Kidney glomerular epithelial cell (primary cell): Measurements from ENCODE around the gene QARS1.

Experiments used
- DNase-seq: peaks from one replicate; lab custom pipeline; 2025; lab: John Stamatoyannopoulos, UW

The QARS1 gene

DNA sequence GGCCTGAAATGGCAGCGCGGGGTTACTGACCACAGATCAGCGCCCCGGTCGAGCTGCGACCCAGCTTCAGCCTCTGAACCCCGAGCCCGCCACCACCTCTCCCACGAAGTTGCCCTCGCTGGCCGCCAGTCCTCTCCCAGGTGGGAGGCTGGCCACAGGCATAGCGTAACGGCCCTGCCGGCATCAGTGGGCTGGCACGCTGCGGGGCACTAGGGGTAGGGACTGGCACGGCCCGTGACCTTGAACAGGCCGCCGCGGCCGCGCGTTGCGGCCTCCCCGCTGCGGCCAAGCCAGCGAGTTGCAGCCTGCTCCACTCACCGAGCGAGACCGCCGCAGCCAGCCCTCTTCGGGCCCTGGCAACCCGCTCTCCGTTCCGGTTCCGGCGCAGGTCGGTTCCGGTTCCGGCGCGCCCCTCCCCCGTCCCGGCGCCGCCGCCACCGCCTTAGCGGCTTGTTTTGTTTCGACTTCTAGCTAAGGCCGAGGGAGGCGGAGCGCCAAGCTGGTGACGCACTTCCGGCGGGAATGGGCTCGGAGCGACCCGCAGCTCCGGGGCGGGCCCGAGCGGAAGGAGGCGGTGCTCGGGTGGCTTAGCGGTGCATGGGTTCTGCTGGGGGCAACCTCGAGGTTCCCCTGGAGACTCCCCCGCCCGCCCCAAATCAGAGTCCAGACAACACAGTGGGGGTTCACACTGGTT is 16.0 kb upstream of the QARS1 start, which contains the start of gene USP19:
USP19 (minus strand) TSS at position 386 of the 694 bp plus-strand sequence. CDS start 1,678 bp downstream, outside the sequence.
- peak; percentile 52 for DNase-seq

DNA sequence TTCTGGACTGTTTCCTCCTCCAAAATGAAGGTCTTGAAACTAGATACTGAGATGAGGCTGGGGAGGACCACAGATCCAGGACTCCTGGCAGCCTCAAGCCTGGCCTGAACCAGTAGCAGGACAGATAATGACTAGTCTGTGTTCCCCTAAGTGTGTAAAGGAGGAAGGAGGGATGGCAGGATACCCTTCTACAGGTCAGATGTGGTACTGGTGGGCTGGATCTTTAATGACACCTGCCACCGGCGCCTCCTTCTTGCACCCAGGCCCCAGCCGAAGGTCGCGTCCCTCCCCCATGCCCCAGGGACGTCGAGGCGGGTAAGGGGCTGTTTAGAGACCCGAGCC is 15.5 kb upstream of the QARS1 start:
- no peak for DNase-seq

DNA sequence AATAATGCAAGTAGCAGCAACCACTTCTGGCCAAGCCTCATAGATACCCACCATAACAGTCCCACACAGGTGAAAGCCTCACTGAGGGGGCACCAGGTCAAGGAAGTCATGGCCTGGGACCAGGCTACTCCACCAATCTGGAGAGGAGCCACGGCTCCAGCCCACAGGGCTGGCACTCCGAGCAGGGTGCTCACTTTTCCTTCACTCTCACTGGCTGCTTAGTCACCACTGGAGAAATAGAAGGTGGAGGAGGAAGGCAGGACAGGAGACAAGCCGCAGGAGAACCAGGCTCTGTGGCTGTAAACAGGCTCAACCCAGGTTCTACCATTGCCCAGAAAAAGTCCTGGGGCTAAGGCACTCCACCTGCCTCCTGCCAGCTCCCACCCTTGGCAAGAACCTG is 14.9 kb upstream of the QARS1 start:
- no peak for DNase-seq

DNA sequence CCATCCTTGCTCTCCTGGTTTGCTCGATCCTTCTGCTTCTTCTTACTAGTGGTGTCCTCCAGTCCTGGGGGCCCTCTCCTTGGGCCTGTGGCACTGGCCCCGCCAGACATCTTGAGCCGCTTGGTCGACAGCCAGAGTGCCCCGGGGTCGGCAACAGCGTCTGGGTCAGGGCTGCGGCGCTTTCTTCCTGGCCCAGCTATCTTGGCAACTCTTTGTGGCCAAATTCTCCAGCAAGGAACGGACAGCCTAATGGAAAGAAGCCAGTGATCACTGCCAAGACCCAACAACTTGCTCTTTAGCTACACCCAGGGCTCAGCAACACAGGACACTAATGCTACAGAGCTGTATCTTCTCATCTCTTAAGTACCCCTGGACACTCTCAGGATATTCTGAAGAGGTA is 14.5 kb upstream of the QARS1 start:
- no peak for DNase-seq

DNA sequence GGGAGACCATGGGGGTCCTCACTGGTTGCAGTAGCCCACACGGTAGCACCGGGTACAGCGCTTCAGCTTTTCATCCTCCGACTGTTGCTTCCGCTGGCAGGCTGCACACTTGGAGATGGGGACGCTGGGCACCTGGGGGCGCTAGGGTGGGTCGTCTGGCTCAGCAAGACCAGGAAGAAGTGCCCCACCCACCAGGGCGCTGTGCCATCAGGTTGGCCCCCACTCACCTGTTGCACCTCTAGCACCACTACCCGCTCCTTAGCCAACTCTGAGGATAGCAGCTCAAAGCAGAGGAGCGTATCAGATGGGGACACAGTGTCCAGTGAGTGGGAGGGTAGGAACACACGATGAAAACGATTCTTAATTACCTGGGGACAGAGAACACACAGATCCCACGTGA is 7.7 kb upstream of the QARS1 start:
- DNase-seq = no peak

DNA sequence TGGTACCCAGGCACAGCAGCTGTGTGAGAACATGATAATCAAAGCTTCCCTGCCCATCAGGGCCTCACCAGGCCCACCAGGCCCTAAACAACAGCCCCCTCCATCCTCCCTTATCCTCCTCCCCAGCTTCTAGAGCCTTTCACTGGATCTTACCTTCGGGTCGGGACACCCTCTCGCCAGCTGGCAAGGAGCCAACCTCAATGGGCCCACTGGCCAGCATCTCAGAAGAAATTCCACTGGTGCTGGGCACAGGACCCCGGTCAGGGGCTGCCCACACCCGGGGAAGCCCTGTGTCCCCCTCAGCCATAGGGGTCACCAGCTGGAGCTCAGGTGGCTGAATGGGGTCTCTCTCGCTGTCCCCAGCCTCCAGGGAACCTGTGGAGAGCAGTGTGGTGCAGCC is 6.8 kb upstream of the QARS1 start:
- no peak for DNase-seq

DNA sequence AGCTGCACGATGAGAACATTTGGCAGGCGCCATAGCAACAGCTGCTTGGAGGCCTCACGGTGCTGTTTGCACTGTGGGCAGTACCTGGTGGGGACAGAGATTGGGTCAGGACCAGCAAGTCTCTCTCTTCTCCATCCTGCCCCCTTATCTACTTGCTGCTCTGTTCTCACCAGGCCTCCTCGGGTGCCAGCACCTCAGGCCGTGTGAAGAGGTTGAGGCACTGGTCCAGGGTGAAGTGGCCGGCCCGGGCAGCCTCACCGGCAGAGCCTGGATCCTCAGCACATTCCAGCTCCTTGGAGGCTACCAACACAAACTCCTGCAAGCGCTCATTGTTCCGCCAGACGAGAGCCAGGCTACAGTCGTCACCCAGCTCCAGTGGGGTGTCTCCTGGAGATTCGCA is 6.2 kb upstream of the QARS1 start:
- no peak for DNase-seq

DNA sequence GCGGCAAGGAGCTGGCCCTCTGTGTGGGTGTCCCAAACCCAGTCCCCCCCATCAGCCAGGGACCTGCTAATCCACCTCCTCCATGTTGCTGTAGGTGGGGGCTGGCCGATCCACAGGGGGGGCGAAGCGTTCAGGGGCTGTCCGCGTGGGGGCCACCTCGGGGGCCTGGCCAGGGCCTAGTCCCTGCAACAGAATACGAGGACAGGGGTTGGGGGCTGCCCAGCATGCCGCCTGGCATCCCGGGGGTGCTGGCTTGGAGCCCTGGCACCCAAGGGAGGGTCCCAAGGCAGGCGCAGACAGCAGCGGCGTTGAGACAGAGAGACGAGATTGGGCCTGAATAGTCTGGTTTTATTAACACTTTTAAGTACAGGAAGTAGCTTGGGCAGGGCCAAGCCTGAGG is 3.8 kb upstream of the QARS1 start:
- no peak for DNase-seq

DNA sequence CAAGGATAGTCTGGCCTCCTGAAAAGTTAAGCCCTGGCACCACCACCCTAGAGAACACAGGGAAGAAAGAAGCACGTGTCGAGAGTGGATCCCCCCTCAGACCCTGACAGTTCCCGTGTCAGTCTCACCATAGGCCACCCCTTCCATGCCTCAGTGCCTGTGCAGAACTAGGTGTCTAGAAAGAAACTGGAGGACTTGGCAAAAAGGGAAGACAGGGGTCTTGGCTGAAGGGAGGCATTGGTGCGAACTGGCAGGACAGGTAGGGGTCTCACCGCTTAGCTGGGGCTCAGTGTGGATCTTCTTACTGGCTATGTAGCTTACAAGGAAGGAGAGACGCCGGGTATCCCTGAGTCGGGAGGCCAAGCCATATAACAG is 518 bp downstream of the QARS1 start:
- DNase-seq = no peak

DNA sequence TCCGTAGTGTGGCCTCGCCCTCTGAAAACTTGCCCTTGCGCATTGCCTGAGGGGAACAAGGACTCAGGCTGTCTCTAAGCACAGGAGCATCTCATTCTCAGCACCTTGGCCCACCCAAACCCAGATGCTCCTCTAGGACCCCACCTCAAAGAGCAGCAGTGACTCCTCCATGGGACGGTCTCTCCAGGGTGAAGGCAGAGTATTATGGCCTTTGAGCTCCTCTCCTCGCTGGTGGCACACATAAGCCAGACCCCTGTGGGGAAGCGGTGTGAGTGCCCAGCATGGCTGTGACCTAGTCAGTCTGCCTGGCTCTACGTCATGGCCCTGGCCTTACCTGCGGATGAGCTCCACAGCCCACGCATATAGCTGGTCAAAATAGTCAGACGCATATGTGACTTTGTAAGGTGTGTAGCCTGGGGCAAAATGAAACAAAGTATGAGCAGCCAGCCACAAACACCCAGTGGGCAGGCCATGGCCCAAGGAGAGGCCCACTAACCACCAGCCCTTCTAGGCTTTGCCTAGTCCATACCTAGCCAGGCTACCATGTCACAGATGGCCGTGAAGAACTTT is 4.4 kb downstream of the QARS1 start:
- DNase-seq = no peak

DNA sequence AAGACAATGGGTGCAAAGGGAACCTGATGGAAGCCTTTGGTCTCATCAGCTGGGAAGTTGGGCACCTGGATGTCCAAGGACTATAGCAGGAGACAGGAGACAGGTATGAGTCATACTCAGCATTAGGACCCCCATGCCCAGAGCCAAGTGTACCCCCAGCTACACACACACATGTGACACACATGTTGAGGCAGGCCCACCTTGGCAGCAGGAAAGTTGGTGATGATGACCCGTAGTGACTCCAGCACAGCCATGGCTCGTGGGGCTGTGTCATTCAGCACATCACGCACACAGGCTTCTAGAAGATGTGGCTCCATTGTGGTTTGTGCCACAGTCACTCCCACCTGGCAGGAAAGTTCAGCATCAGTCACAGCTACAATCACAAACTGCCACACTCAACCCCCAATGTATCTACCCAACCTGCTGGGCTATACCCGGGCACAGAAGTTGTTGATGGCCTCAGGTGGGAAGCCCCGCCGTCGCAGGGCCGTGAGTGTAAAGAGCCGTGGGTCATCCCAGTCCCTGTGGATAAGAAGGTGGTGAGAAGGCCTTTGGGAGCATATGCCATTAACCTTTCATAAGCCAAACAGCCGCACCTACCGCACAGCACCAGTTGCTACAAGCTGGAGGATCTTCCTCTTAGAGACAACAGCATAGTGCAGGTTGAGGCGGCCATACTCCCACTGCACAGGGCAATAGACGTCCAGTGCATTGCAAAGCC is 5.5 kb downstream of the QARS1 start:
- no peak for DNase-seq

DNA sequence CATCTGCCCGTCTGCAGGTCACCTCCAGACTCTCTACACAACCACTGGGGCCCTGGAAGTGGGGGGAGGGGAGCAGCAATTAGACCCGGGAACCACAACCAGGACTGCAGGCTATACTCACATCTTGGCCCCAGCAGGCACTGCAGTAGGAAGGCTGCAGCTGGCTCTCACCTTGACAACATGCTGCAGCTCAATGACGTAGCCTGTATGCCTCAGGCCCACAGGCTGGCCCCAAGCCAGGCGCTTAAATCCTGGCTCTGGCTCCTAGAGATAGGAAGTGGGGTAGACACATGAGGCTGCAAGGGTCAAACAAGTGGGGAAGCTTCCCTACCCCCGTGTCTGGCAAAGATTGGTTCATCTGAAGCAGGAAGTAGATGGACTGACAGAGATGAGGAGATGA is 6.1 kb downstream of the QARS1 start:
- DNase-seq = no peak

DNA sequence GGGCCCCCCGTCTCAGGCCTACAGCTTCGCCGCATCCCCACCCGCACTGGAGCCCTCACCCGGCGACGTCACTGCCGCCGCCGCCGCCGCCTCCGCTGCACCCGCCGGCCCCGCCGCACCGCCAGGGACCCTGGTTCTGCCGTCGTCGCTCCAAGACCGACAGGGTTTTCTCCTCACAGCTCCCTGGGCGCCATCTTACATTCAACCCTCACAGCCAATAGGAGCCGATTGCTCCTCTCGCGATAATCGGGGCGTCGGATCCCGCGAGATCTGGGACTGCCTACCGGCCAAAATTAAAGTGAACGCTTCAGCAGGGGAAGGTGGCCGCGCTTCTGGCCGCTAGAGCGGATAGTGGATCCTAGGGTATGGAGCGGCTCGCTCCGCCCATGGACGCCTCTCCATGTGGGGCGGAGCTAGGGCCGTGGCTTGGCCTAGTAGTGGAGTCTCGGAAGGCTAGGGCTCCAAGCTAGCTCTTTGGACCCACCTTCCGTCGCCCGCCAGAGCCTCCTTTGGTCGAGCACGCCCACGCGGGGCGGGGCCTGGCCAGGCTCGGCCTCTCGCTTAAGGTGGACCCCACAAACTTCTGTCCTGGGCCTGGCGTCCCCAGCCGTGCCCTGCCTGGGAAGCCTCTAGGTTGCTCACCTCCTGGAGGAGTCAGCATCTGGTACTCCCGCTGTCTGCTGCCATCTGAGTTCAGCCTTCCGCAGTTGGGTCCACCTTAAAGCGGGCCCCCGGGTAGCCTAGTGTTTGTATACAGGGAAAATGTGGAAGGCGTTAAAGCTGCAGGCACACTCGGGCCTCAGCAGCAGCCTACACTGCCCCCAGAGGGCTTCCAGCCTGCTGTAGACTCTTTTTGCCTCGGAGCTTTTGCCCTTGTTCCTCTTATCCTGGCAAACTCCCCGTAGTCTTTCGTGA is 10.4 kb downstream of the QARS1 start, which contains the start of gene QRICH1:
QRICH1 (minus strand) TSS at position 219 of the 915 bp plus-strand sequence. CDS start 17,054 bp downstream, outside the sequence.
- DNase-seq = peak; percentile 95

DNA sequence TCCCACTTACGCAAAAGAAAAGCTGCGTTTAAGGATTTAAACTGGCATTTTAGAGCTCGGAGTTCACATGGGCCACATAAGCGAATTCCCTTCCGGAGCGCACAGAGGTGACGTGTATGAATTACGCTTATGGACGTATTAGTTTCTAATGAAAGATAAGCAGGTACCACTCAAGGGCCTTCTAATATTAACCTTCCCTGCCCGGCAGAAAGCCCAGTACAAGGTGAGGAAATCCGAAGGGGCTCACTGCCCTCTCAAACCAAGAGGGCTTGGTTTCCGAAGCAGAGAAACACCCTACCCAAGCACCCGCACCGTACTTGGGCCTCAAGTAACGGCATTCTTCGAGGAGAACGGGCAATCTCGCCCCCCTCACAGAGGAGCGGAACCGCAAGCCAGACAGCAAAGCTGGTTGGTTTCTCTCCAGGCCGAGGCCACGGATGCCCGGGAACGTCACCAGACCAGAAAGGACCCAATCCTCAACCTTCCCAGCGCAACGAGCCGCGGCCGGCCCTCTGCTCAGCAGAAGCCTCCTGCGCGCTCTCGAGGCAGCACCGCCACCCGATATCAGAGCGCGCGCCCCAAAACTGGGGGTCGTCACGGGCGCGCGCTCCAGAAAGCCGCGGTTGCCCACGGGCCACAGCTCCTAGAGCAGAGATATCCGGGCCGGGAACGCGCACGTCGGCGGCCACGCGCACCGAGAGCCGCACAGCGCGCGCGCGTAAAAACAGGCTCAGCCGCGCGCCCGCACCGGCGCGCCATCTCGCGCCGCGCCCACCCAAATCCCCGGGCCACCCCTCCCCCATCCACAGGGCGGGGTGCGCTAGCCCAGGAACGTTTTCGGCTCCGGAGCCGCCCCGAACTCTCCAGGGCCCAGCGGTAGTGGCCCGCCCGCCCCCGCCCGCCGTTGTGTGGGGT is 11.4 kb downstream of the QARS1 start:
- peak; percentile 53 for DNase-seq

DNA sequence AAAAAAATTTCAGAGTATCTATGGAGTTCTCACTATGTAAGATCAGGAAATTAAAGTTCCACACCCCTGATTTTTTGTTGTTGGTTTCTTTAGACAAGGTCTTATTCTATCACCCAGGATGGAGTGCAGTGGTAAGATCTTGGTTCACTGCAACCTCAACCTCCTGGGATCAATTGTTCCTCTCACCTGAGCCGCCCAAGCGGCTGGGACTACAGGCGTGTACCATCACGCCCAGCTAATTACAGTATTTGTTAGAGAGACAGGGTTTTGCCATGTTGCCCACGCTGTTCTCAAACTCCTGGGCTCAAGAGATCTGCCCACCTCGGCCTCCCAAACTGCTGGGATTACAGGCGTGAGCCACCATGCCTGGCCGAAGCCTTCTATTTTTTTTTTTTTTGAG is 23.1 kb downstream of the QARS1 start:
- DNase-seq = no peak

DNA sequence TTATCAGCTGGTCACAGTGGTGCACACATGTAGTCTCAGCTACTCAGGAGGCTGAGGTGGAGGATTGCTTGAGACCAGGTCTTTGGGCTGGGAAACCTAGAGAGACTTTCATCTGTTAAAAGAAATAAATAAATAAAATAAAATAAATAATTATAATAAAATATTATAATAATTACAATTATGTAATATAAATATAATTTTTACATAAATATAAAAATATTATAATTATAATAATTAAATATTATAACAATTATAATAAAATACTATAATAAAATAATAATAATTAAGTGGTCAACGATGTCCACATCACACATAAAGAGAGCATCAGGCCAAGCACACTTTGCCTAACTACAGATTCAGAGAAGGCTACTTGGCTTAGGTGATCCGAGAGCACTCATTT is 25.3 kb downstream of the QARS1 start:
- DNase-seq = no peak

DNA sequence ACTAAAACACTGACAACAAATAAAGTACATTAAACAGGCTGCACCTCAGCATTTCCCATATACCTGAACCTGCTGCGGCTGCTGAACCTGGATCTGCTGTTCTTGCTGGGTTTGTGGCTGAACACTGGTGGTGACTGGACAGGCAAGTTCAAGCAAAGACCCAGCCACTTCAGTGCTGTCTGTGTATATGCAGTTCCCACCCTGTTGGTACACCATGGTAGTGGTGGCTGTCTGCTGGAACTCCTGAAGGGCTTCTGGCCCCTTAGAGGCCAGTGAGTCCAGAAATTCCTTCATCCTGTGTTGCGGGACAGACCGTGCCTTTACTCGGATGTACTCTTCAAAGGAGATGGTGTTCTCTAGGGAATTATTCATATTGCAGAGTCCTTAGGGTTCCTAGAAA is 27.9 kb downstream of the QARS1 start:
- no peak for DNase-seq

DNA sequence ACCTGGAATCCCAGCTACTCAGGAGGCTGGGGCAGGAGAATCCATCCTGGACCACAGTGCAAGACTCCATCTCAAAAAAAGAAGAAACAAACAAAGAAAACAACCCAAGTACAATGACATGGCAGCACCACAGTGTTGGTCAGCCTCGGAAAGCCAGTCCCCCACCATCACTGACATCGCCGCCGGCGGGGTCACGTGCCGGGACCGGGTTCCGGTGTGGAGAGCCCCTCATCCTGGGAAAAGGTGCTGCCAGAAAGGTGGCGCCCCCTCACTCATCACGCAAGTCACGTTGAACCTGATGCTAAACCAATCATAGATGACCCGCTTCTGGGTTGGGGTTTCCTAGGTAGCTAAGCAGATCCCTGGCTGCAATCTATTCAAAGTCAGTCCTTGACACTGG is 28.4 kb downstream of the QARS1 start:
- no peak for DNase-seq

DNA sequence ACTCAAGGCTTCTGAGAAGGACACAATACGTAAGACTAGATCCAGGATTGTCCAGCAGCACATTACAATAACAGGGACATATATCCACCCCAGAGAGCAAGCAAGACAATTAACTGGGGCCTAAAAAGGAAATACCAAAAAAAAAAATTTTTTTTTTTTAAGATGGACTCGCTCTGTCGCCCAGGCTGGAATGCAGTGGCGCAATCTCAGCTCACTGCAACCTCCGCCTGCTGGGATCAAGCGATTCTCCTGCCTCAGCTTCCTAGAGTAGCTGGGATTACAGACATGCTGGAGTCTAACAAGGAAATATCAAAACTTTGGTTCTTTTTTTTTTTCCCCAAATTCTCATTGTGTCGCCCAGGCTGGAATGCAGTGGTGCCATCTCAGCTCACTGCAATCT is 46.5 kb downstream of the QARS1 start:
- no peak for DNase-seq

DNA sequence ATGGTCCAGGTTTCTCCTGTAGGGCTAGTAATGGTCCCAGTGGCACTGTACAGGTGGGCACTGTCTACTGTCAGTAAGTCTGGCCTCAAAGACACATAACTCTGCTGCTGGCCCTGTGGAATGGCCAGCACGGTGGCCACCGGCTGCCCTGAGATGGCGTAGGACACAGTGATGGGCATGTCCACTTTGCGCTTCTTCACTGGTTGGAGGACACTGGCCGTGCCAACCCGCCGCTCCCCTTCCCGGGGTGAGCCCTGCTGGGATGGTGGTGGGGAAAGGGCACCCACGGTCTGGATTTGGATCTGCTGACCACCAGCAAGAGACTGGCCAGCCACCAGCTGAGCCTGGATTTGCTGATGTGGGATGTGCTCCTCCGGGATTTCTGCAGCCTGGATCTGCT is 47.3 kb downstream of the QARS1 start:
- no peak for DNase-seq

DNA sequence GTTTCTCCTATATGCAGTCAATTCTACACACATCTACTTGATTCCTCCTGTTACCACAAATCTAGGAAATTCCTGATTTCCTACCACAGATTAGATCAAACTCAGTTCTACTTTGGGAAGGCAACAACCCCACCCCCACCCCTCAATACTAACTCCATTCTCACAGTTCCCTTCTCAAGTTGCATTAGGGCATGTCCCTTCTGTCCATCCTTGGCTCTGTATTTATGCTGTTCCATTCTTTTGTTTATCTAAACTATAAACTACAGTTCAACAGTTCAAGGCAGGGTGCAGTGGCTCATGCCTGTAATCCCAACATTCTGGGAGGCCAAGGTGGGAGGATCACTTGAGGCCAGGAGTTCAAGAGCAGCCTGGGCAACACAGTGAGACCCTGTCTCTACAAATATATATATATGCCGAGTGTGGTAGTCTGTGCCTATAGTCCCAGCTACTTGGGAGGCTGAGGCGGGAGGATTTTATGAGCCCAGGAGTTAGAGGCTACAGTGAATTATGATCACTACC is 50.2 kb downstream of the QARS1 start:
- DNase-seq = no peak
